ENCODE measurements around the gene RPP25L.

The RPP25L gene

DNA sequence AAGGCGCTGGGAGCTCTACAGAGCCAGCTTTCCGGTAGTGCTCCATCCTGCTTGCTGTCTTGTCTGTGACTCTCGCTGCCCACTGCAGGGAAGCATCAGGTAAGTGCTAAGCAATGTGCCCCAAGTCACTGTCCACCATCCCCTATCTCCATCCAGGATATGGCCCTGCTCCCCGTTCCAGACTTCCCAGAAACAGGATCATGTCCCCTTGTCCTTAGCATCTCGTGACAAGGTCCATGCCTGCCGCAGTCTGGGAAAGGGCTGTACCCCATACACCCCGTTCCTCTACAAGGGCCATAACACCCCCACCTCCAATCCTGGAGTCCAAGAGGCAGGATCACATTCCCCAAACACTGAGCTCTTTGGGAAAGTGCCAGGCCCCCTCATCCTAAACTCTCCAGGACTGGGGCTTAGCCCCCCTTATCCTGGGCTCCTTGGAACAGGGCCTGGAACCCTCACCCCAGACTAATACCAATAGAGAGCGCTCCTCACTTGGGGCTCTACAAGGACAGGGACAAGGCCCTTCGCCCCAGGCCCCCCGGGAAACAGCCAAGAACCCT lies 566 bp downstream of the RPP25L start:
- TF ChIP-seq, protein P1, sequence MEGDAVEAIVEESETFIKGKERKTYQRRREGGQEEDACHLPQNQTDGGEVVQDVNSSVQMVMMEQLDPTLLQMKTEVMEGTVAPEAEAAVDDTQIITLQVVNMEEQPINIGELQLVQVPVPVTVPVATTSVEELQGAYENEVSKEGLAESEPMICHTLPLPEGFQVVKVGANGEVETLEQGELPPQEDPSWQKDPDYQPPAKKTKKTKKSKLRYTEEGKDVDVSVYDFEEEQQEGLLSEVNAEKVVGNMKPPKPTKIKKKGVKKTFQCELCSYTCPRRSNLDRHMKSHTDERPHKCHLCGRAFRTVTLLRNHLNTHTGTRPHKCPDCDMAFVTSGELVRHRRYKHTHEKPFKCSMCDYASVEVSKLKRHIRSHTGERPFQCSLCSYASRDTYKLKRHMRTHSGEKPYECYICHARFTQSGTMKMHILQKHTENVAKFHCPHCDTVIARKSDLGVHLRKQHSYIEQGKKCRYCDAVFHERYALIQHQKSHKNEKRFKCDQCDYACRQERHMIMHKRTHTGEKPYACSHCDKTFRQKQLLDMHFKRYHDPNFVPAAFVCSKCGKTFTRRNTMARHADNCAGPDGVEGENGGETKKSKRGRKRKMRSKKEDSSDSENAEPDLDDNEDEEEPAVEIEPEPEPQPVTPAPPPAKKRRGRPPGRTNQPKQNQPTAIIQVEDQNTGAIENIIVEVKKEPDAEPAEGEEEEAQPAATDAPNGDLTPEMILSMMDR (IDR thresholded peaks at IDR 0.05; ENCODE audit: borderline replicate concordance, control extremely low read depth, extremely low read depth, insufficient read depth, missing control alignments) = no peak
- in situ Hi-C loops (cut with MboI; ENCODE audit: low sequenced_read_pairs, unreplicated experiment) = no loop called here
- DNase-seq (ENCODE audit: low spot score) = no peak

DNA sequence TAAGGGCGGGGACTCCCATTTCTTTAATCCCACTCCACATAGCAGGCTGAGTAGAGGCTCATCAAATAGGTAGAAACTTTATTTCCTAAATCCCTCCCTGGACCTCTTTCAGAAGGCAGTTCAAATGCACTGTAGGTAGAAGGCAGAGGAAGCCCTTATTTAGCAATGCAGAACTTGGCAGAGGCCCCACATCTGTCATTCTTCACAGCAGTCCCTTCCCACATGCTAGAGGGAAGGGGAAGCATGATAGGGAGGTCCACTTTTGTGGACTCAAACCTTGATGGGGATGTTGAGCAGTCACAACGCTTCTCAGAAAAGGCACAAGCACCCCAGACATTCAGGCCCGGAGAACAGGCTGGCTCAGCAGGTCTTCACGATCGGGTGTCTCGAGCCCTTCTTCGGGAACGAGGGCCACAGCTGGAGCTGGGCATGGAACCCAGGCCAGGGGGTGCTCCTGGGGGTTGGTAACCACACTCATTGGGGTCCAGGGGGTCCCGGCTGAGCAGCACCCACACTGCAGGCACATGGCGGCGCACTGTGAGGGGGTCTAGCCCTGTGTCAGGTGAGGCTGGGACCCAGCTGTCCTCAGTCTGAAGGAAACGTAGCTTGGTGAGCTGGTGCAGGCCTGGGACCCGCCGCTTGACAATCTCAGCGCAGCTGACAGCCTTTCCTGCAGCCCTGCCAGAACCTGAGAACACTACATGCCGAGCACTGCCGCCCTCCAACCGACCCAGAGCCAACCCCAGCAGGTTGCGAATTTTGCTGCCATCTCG lies 1.3 kb downstream of the RPP25L start:
- DNase-seq (ENCODE audit: low spot score) = no peak
- in situ Hi-C loops (cut with MboI; ENCODE audit: low sequenced_read_pairs, unreplicated experiment) = no loop called here
- TF ChIP-seq, protein P1 (IDR thresholded peaks at IDR 0.05; ENCODE audit: borderline replicate concordance, control extremely low read depth, extremely low read depth, insufficient read depth, missing control alignments) = no peak

DNA sequence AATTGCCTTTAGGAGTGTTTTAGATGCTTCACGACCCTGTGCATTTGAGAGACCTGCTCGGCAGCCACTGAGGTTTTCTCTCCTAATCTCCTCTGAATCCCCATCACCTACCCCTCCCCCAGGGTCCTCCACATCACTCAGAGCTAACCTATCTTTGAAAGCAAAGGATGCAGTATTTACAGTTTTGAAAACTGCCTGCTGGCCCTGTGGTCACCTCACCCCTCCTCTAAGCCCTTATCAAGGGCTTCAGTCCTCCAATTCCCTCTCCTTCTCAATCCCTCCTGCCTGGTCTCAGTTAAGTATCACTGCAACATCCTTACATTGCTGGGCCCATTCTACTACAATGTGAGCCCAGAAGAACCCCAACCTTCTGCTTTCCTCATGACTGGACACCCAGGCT lies 4.6 kb downstream of the RPP25L start:
- no peak for DNase-seq (ENCODE audit: low spot score)
- in situ Hi-C loops (cut with MboI; ENCODE audit: low sequenced_read_pairs, unreplicated experiment) = loop anchor here (10.0 kb wide), 2 partner anchors 173 to 203 kb away; no protein-coding TSS in a partner anchor

DNA sequence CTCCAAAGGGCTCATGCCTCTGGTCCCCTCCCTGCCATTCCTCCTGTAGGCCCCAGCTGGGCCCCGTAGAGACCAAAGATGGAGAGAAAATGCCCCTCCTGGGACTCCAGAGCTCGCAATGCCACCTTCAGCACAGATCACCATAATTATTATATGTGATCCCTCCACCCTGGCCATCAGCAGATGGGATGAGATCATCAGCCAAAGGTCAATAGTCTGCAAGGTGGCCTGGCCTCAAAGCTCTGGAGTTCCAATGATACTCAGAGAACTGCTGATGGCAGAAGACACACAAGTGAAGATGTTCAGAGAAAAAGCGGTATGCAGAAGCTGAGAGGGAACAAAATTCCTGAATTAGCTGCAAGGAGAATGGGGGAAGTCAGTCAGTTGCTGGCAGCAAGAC lies 5.0 kb downstream of the RPP25L start:
- TF ChIP-seq, protein P1 (IDR thresholded peaks at IDR 0.05; ENCODE audit: borderline replicate concordance, control extremely low read depth, extremely low read depth, insufficient read depth, missing control alignments) = no peak
- no peak for DNase-seq (ENCODE audit: low spot score)
- in situ Hi-C loops (cut with MboI; ENCODE audit: low sequenced_read_pairs, unreplicated experiment) = loop anchor here (10.0 kb wide), 2 partner anchors 172 to 202 kb away; no protein-coding TSS in a partner anchor

More for the DNA sequence above, 4.6 kb downstream of the RPP25L start:
- TF ChIP-seq, protein P1 (IDR thresholded peaks at IDR 0.05; ENCODE audit: borderline replicate concordance, control extremely low read depth, extremely low read depth, insufficient read depth, missing control alignments) = no peak

DNA sequence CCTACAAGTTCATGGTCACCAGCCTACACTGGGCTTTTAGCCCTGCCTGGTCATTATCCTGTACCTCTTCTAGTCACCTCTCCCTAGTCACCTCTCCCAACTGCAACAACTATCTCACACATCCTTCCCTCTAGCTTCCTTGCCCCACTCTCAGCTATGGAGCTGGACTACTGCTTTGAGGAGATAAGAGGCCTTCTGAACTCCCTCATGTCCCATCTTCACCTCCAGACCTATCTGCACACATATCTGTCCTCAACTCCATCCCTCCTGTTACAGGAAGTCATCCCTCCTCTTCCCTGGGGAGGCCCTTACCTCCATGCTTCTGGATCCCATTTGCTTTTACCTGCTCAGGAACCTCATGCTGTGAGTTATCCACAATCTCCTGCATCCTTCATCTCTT lies 5.7 kb downstream of the RPP25L start:
- in situ Hi-C loops (cut with MboI; ENCODE audit: low sequenced_read_pairs, unreplicated experiment) = loop anchor here (10.0 kb wide), 2 partner anchors 171 to 201 kb away; no protein-coding TSS in a partner anchor
- no peak for DNase-seq (ENCODE audit: low spot score)
- TF ChIP-seq, protein P1 (IDR thresholded peaks at IDR 0.05; ENCODE audit: borderline replicate concordance, control extremely low read depth, extremely low read depth, insufficient read depth, missing control alignments) = no peak

DNA sequence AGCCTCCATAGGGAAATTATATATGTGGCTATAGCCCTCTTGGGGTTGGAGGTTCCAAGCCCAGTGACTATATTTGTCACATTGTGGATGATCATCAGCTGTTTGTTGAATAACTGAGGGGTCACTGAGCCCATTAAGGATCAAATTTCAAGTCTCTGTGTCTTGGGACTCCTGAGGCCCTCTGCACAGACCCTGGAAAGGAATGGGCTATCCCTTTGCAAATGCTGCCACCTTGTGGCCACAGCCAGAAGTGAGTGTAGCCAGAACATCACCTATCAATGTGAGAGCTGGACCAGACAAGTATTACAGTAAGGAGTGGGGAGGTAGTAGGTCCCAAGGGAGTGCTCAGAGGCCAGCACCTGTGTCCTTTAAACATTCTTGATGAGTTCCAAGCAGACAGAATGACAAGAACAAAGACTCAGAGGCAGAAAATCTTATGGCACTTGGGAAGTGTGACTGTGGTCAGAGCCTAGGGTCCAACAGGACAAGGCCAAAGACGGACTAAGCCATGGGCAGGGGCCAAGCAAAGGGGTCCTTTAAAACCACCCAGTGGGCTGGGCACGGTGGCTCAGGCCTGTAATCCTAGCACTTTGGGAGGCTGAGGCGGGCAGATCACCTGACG lies 8.2 kb downstream of the RPP25L start:
- TF ChIP-seq, protein P1 (IDR thresholded peaks at IDR 0.05; ENCODE audit: borderline replicate concordance, control extremely low read depth, extremely low read depth, insufficient read depth, missing control alignments) = peak; percentile 89
- DNase-seq (ENCODE audit: low spot score) = peak; percentile 87
- in situ Hi-C loops (cut with MboI; ENCODE audit: low sequenced_read_pairs, unreplicated experiment) = loop anchor here (10.0 kb wide), 2 partner anchors 169 to 199 kb away; no protein-coding TSS in a partner anchor

All from GM13976 (cell line).